Panc1 (cell line): ENCODE data around the gene NCOA4. TPM values are rescaled to one million over a fixed set of nuclear protein-coding genes. Genes with fewer than 3 reads are reported as not detected.

Experiments
- ATAC-seq: fragments of 200-7000 bp; cut with Tn5 transposase; 2 replicates; pipeline ENCODE4 v1.9.1; 2020; ENCODE audit warnings: mild to moderate bottlenecking, moderate library complexity
- BruUV-seq: library from RNA; stranded (reverse); fragments of 400-500 nt; replicated peaks from 2 replicates; lab custom pipeline; 2021; lab: Mats Ljungman, UMichigan
- CTCF ChIA-PET: fragments of 300-600 bp; sonication (Branson Sonifier 250); formaldehyde crosslinking; loops from one replicate; lab custom pipeline; 2022; ENCODE audit warnings: antibody characterized with exemption; lab: Charles Lee
- POLR2A ChIA-PET: fragments of 300-600 bp; sonication (Branson Sonifier 250); formaldehyde crosslinking; loops from one replicate; lab custom pipeline; 2022; ENCODE audit warnings: antibody characterized with exemption; lab: Charles Lee
- DNase-seq: peaks from one replicate; pipeline ENCODE4 v3.0.0-alpha.2; 2010; ENCODE audit warnings: low read depth, low spot score
- H3K27ac ChIP-seq: 2 replicates; pipeline ENCODE4 v1.5.1; 2011; ENCODE audit warnings: mild to moderate bottlenecking, low read length, inconsistent platforms
- H3K27me3 ChIP-seq: fragments of 200-500 bp; sonication (Bioruptor generic); 2 replicates; pipeline ENCODE4 v1.6.0; 2014; ENCODE audit warnings: low read length, inconsistent platforms; ENCODE audit not compliant: control insufficient read depth, insufficient read depth
- H3K36me3 ChIP-seq: fragments of 200-500 bp; sonication (Bioruptor generic); 2 replicates; pipeline ENCODE4 v1.5.1; 2014; ENCODE audit warnings: inconsistent platforms, mild to moderate bottlenecking, low read length, moderate library complexity; ENCODE audit not compliant: control insufficient read depth, insufficient read depth
- H3K4me1 ChIP-seq: 2 replicates; pipeline ENCODE4 v1.5.1; 2011; ENCODE audit warnings: inconsistent platforms, mild to moderate bottlenecking, low read length, moderate library complexity; ENCODE audit not compliant: control insufficient read depth, insufficient read depth
- H3K4me3 ChIP-seq, 2 experiments: 2 replicates each; pipeline ENCODE4 v1.5.1; 2011 to 2012; ENCODE audit warnings: low read depth in 2 of 2, low read length in 2 of 2, mild to moderate bottlenecking in 2 of 2, inconsistent platforms in 1 of 2, moderate library complexity in 1 of 2
- H3K9me3 ChIP-seq: fragments of 200-500 bp; sonication (Bioruptor generic); 2 replicates; pipeline ENCODE4 v1.5.1; 2014; ENCODE audit warnings: low read depth, mild to moderate bottlenecking, inconsistent platforms, low read length, moderate library complexity; ENCODE audit not compliant: control insufficient read depth, insufficient read depth
- POLR2AphosphoS5 ChIP-seq: IDR thresholded peaks from 2 replicates; pipeline ENCODE4 v1.6.1; 2012; ENCODE audit warnings: mild to moderate bottlenecking, low read depth, low read length, moderate library complexity
- SIN3A ChIP-seq: IDR thresholded peaks from 2 replicates; pipeline ENCODE4 v1.6.1; 2012; ENCODE audit warnings: low read depth, mild to moderate bottlenecking, low read length, moderate library complexity, borderline replicate concordance; ENCODE audit not compliant: insufficient read depth
- TCF7L2 ChIP-seq: IDR thresholded peaks from 2 replicates; pipeline ENCODE4 v1.6.1; 2011; ENCODE audit warnings: mild to moderate bottlenecking, low read depth, low read length, inconsistent platforms
- in situ Hi-C: cut with HindIII; loops from 2 replicates; pipeline ENCODE4 v1.10.0; 2016; ENCODE audit warnings: low sequenced_read_pairs, low pct_unique_long_range_greater_than_20kb
- intact Hi-C: fragments of 100-400 bp; cut with micrococcal nuclease; formaldehyde crosslinking; loops from one replicate; pipeline ENCODE4 v1.10.0; 2022; ENCODE audit not compliant: unreplicated experiment
- total RNA-seq: library from RNA; stranded (reverse); gene quantifications from one replicate; pipeline ENCODE4 v1.2.1, GENCODE V29; 2021; ENCODE audit not compliant: unreplicated experiment
- TF ChIP-seq, protein P1 (sequence below): fragments of 450-650 bp; IDR thresholded peaks from 2 replicates; pipeline ENCODE4 v1.5.1; 2017; ENCODE audit warnings: mild to moderate bottlenecking
- TF ChIP-seq, protein P2 (sequence below), 2 experiments: IDR thresholded peaks; 2 replicates each; pipeline ENCODE4 v1.6.1; 2011 to 2012; ENCODE audit warnings: low read depth in 2 of 2, control low read depth in 1 of 2, low read length in 1 of 2, mild to moderate bottlenecking in 1 of 2, moderate library complexity in 1 of 2; ENCODE audit not compliant: insufficient read depth in 1 of 2

The NCOA4 gene
- total RNA-seq, 1 experiment from 2014 or later = 119 TPM

DNA sequence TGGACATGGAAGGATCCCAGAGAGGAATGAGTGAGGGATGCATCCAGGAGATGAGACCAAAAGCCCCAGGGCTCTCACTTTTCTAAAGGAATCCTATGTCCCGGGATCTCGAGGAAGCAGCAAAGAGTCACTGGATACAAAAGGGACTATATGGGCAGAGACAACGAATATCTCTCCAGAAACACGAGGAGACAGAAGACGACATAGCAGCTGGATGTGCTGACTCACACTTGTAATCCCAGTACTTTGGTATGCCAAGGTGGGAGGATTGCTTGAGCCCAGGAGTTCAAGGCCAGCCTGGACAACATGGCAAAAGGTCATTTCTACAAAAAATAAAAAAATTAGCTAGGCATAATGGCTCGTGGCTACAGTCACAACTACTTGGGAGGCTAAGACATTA, 40.3 kb upstream of the NCOA4 start:
- POLR2A ChIA-PET = no interaction called here

DNA sequence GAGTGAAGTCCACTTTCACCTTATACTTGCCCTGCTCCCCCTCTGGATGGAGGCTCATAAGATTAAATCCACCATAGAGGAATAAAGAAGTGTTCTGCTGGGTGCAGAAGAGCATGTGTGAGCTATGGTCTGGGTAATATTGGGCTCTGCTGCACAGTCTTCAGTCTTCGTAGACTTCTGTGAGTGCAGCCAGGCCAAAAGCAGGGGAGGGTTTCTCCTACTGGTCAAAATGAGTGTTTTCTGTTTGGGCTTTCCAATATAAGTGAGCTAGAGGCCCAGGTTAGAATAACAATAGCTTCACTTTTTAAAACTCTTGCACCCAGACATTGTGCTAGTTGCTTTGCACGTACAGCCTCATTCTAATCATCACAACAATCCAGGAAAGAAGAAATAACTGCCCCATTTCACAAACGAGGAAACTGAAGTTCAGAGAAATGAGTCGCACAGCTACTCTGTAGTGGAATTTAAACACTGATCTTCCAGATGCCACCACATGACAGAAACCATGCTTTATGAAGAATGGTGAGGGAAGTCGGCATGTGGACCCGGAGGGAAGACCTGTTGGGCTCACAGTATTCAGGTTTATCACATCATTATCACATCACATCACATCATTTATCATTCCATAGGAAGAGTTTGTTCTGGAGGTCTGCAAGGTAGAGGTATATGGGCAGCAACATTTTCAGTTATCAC, 39.5 kb upstream of the NCOA4 start:
- in situ Hi-C loops (no loop called here), intact Hi-C loops (no loop called here)
- no peak for TF ChIP-seq SIN3A
- TF ChIP-seq TCF7L2 = no peak
- TF ChIP-seq, protein P1, sequence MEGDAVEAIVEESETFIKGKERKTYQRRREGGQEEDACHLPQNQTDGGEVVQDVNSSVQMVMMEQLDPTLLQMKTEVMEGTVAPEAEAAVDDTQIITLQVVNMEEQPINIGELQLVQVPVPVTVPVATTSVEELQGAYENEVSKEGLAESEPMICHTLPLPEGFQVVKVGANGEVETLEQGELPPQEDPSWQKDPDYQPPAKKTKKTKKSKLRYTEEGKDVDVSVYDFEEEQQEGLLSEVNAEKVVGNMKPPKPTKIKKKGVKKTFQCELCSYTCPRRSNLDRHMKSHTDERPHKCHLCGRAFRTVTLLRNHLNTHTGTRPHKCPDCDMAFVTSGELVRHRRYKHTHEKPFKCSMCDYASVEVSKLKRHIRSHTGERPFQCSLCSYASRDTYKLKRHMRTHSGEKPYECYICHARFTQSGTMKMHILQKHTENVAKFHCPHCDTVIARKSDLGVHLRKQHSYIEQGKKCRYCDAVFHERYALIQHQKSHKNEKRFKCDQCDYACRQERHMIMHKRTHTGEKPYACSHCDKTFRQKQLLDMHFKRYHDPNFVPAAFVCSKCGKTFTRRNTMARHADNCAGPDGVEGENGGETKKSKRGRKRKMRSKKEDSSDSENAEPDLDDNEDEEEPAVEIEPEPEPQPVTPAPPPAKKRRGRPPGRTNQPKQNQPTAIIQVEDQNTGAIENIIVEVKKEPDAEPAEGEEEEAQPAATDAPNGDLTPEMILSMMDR = no peak
- TF ChIP-seq, protein P2, sequence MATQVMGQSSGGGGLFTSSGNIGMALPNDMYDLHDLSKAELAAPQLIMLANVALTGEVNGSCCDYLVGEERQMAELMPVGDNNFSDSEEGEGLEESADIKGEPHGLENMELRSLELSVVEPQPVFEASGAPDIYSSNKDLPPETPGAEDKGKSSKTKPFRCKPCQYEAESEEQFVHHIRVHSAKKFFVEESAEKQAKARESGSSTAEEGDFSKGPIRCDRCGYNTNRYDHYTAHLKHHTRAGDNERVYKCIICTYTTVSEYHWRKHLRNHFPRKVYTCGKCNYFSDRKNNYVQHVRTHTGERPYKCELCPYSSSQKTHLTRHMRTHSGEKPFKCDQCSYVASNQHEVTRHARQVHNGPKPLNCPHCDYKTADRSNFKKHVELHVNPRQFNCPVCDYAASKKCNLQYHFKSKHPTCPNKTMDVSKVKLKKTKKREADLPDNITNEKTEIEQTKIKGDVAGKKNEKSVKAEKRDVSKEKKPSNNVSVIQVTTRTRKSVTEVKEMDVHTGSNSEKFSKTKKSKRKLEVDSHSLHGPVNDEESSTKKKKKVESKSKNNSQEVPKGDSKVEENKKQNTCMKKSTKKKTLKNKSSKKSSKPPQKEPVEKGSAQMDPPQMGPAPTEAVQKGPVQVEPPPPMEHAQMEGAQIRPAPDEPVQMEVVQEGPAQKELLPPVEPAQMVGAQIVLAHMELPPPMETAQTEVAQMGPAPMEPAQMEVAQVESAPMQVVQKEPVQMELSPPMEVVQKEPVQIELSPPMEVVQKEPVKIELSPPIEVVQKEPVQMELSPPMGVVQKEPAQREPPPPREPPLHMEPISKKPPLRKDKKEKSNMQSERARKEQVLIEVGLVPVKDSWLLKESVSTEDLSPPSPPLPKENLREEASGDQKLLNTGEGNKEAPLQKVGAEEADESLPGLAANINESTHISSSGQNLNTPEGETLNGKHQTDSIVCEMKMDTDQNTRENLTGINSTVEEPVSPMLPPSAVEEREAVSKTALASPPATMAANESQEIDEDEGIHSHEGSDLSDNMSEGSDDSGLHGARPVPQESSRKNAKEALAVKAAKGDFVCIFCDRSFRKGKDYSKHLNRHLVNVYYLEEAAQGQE (IDR thresholded peaks at IDR 0.05; ENCODE audit: insufficient read depth in 1 of 2, low read depth in 2 of 2, low read length in 1 of 2) = no peak
- no peak for TF ChIP-seq POLR2AphosphoS5
- ATAC-seq (no peak), DNase-seq (no peak)
- no TSS peak for BruUV-seq
- H3K9me3 ChIP-seq = no peaks in the 10 kb centered on the region
- ChIA-PET POLR2A (no interaction called here), CTCF (no interaction called here)
- no peak overlapping the region for H3K27ac ChIP-seq
- no peaks in the 10 kb centered on the region for H3K27me3 ChIP-seq
- H3K4me3 ChIP-seq = no peak overlapping the region
- H3K4me1 ChIP-seq = no peaks in the 10 kb centered on the region
- no peaks in the 10 kb centered on the region for H3K36me3 ChIP-seq

More for the DNA sequence above, 40.3 kb upstream of the NCOA4 start:
- no TSS peak for BruUV-seq
- no peaks in the 10 kb centered on the region for H3K36me3 ChIP-seq
- H3K27me3 ChIP-seq = no peaks in the 10 kb centered on the region
- no peak for ATAC-seq
- in situ Hi-C loops = no loop called here
- CTCF ChIA-PET = no interaction called here
- no peaks in the 10 kb centered on the region for H3K9me3 ChIP-seq
- no peak for DNase-seq
- TF ChIP-seq, protein P1 = no peak
- TF ChIP-seq SIN3A (no peak), POLR2AphosphoS5 (no peak), TCF7L2 (no peak)
- TF ChIP-seq, protein P2 (IDR thresholded peaks at IDR 0.05; ENCODE audit: insufficient read depth in 1 of 2, low read depth in 2 of 2, low read length in 1 of 2) = no peak
- intact Hi-C loops = no loop called here
- H3K4me3 ChIP-seq = no peak overlapping the region
- H3K27ac ChIP-seq = no peak overlapping the region
- H3K4me1 ChIP-seq = no peaks in the 10 kb centered on the region
